HFFc6 (cell line): ENCODE results near the gene FHIT. TPM values are rescaled to one million over a fixed set of nuclear protein-coding genes. Genes with fewer than 3 reads are reported as not detected.

ENCODE experiments used
- DNase-seq: peaks from one replicate; pipeline ENCODE4 v3.0.0-alpha.2; 2018
- H3K27ac Mint-ChIP-seq: 2 replicates; pipeline ENCODE4 v1.8.0; 2020; ENCODE audit warnings: mild to moderate bottlenecking, mixed read lengths
- H3K27me3 Mint-ChIP-seq: 2 replicates; pipeline ENCODE4 v1.8.0; 2021; ENCODE audit warnings: mild to moderate bottlenecking, moderate library complexity, mixed read lengths; ENCODE audit not compliant: insufficient read depth
- H3K36me3 Mint-ChIP-seq: 2 replicates; pipeline ENCODE4 v1.8.0; 2021; ENCODE audit warnings: low read depth, mixed read lengths
- H3K4me1 Mint-ChIP-seq: 2 replicates; pipeline ENCODE4 v1.8.0; 2020; ENCODE audit warnings: low read depth, mixed read lengths
- H3K4me3 Mint-ChIP-seq: 2 replicates; pipeline ENCODE4 v1.8.0; 2020; ENCODE audit warnings: mild to moderate bottlenecking, moderate library complexity, mixed read lengths
- H3K9me3 Mint-ChIP-seq: 2 replicates; pipeline ENCODE4 v1.8.0; 2020; ENCODE audit warnings: mild to moderate bottlenecking, mixed read lengths
- CTCF ChIP-seq: fragments of 200-600 bp; sonication (generic); IDR thresholded peaks from 2 replicates; pipeline ENCODE4 v1.5.0; 2021; ENCODE audit warnings: antibody characterized with exemption, mild to moderate bottlenecking
- total RNA-seq, 6 experiments: library from RNA; stranded (reverse); fragmentation: NEBNext Ultra II Directional; extraction: Animal tissue kit (Norgen Biotek cat#: 25700); gene quantifications; 2 replicates in 1 of 6; 3 replicates in 5 of 6; pipeline ENCODE4 v1.2.3, GENCODE V29; 2021

FHIT gene
- total RNA-seq, 6 experiments from 2014 or later = 0.33 to 0.38 TPM; not detected in 4

GRCh38 chr3:60102154-60102553, 1149.1 kb downstream of the FHIT start:
- no peak overlapping the region for H3K27ac Mint-ChIP-seq

GRCh38 chr3:60101621-60102020, 1149.6 kb downstream of the FHIT start:
- Mint-ChIP-seq H3K4me3 (no peak overlapping the region), H3K27me3 (peaks cover 4% of the 10 kb centered on the region; the same call in 1 of the 2 replicates), H3K9me3 (peaks cover 44% of the 10 kb centered on the region), H3K36me3 (no peaks in the 10 kb centered on the region), H3K27ac (no peak overlapping the region), H3K4me1 (no peaks in the 10 kb centered on the region)
- no peak for DNase-seq
- TF ChIP-seq CTCF = no peak

More at GRCh38 chr3:60102154-60102553, 1149.1 kb downstream of the FHIT start:
- Mint-ChIP-seq H3K9me3 (peaks cover 42% of the 10 kb centered on the region), H3K36me3 (no peaks in the 10 kb centered on the region), H3K4me3 (no peak overlapping the region), H3K4me1 (no peaks in the 10 kb centered on the region), H3K27me3 (peaks cover 4% of the 10 kb centered on the region; the same call in 1 of the 2 replicates)
- TF ChIP-seq CTCF = no peak
- no peak for DNase-seq

GRCh38 chr3:60096403-60096802, 1154.8 kb downstream of the FHIT start:
- no peaks in the 10 kb centered on the region for H3K36me3 Mint-ChIP-seq
- no peak overlapping the region for H3K27ac Mint-ChIP-seq
- no peak overlapping the region for H3K4me3 Mint-ChIP-seq
- H3K9me3 Mint-ChIP-seq = peaks cover 50% of the 10 kb centered on the region
- H3K27me3 Mint-ChIP-seq = peaks cover 4% of the 10 kb centered on the region; the same call in 1 of the 2 replicates
- H3K4me1 Mint-ChIP-seq = no peaks in the 10 kb centered on the region
- no peak for TF ChIP-seq CTCF
- DNase-seq = no peak

GRCh38 chr3:60095930-60096329, 1155.3 kb downstream of the FHIT start:
- H3K9me3 Mint-ChIP-seq = peaks cover 50% of the 10 kb centered on the region
- H3K4me3 Mint-ChIP-seq = no peak overlapping the region
- no peaks in the 10 kb centered on the region for H3K36me3 Mint-ChIP-seq
- DNase-seq = no peak
- no peak overlapping the region for H3K27ac Mint-ChIP-seq
- TF ChIP-seq CTCF = no peak
- H3K27me3 Mint-ChIP-seq = peaks cover 4% of the 10 kb centered on the region; the same call in 1 of the 2 replicates
- no peaks in the 10 kb centered on the region for H3K4me1 Mint-ChIP-seq

GRCh38 chr3:60095516-60095915, 1155.7 kb downstream of the FHIT start:
- no peak overlapping the region for H3K4me3 Mint-ChIP-seq
- H3K4me1 Mint-ChIP-seq = no peaks in the 10 kb centered on the region
- no peaks in the 10 kb centered on the region for H3K36me3 Mint-ChIP-seq
- H3K27me3 Mint-ChIP-seq = peaks cover 4% of the 10 kb centered on the region; the same call in 1 of the 2 replicates
- no peak overlapping the region for H3K27ac Mint-ChIP-seq
- DNase-seq = no peak
- no peak for TF ChIP-seq CTCF
- peaks cover 50% of the 10 kb centered on the region for H3K9me3 Mint-ChIP-seq
